ENCODE data around the gene GGN.
A peak's percentile ranks its signal among the peaks of the same experiment; 100 is the strongest.
"Not testable (repeated sequence)": the region's sequence is repeated elsewhere in the genome, so short reads cannot be mapped to it uniquely, and the experiment has no call there.

The GGN gene

GRCh38 chr19:38411041-38411712 is 23.3 kb upstream of the GGN start:
- no peak for DNase-seq

- not testable (repeated sequence) for DNase-seq
Observed at GRCh38 chr19:38410407-38410806, 22.6 kb upstream of the GGN start.

DNA sequence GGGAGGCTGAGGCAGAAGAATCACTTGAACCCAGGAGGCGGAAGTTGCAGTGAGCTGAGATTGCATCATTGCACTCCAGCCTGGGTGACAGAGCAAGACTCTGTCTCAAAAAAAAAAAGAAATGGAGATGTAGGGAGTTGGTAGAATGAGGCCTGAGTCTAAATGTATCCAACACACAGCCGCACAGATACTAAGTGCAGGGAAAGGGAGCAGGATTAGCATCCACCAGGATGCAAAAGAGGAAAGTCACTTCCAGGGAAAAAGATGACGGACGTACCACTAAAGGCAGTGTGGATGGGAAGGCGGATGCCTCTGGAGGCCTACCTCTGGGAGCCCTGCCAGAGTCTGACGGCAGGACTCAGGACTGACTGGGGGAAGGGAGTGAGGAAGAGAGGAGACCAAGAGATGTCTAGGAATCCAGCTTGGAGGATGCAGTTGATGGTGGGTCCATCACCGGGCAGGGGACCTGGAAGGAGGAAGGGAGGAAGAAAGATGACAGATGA is 21.8 kb upstream of the GGN start:
- no peak for DNase-seq

DNA sequence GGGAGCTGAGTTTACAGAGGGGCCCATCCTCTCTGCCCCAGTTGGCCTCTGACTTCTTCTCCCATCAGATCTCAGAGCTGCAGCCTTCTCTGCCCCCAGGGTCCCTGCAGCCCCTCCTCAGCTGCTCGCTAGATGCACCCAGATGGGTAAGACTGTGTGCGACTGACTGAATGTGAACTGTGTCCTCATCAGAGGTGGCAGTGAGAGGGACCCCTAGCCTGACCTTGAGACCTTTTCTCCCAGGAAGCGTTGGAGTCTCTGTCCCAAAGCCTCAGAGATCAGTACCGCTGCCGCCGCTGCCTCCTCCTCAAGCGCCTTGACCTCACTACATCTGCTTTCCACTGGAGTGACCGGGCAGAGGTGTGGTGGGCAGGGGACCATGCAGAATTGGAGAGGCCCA is 17.4 kb upstream of the GGN start:
- DNase-seq, result no peak

DNA sequence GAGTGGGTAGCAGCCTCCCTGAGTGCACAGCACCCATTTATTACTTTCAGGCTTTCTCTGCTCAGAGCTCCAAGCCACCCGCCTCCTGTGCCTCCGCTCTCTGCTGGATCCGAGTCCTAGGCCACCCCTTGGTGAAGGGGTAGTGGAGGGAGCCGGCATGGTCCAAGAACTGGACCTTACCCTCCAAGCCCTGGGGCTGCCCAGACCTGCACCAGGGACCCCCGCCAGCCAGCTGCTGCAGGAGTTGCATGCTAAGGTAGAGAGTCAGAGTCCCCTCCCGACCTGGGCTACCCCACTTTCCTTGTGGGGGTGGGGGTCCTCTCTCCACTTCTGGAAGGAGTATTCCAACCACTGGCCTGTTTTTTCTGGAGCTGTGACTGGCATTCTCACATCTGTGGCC is 17.0 kb upstream of the GGN start:
- no peak for DNase-seq

DNA sequence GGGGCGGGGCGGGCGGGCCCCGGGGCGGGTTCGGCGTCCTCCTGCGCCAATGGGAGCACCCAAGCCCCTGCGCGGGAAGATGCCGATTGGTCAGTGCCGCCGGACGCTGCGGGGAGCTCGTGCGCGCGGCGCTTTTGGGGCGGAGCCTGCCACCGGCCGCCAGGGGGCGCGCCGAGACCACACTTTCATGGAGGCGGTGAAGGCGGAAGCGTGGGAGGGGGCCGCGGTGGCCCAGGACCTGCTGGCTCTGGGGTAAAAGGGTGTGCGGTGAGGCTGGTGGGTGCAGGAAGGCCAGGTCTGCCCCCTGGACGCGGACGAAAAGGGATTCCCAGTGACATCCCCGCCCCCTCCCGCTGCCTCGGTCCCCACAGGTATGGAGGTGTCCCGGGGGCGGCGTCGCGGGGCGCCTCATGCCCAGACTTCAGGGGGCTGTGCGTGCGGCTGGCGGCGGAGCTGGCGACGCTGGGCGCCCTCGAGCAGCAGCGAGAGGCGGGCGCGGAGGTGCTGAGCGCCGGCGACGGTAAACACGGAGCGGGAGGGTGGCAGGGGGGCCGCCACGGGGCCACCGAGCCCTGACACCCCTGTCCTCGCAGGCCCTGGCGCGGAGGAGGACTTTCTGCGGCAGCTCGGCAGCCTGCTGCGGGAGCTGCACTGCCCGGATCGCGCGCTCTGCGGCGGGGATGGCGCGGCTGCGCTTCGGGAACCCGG is 15.3 kb upstream of the GGN start, which contains the start of gene FAM98C:
Gene FAM98C, plus strand, starts transcription at position 127 of the 708 bp plus-strand sequence. Its CDS starts 61 bp downstream, at position 188.
- peak; percentile 99 for DNase-seq

GRCh38 chr19:38402623-38402966 is 14.8 kb upstream of the GGN start:
- DNase-seq, result no peak

- DNase-seq, result no peak
Observed at GRCh38 chr19:38401148-38401547, 13.3 kb upstream of the GGN start.

- no peak for DNase-seq
Observed at GRCh38 chr19:38400361-38400760, 12.5 kb upstream of the GGN start.

DNA sequence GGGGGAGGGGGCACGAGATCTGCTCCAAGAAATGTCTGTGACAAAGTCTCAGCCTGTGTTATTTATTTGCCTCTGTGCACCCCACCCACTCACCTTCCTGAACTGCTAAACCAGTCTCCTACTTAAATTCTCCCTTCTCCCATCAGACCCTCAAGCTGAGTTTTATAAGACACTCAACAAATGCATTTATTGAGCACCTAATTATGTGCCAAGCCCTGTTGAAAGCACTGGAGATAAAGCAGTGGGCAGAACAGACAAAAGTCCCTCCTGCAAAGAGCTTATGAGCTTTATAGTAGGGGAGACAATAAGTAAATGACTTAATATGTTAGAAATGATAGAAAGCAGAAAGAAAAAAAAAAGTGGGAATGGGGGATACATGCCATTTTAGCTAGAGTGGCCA is 11.7 kb upstream of the GGN start:
- DNase-seq, result no peak

GRCh38 chr19:38399081-38399480 is 11.2 kb upstream of the GGN start:
- DNase-seq, result no peak

GRCh38 chr19:38395381-38396114 is 7.7 kb upstream of the GGN start:
- peak; percentile 18 for DNase-seq

GRCh38 chr19:38394488-38394887 is 6.7 kb upstream of the GGN start:
- peak; percentile 21 for DNase-seq

GRCh38 chr19:38392707-38393308 is 5.0 kb upstream of the GGN start:
- DNase-seq, result peak; percentile 57

DNA sequence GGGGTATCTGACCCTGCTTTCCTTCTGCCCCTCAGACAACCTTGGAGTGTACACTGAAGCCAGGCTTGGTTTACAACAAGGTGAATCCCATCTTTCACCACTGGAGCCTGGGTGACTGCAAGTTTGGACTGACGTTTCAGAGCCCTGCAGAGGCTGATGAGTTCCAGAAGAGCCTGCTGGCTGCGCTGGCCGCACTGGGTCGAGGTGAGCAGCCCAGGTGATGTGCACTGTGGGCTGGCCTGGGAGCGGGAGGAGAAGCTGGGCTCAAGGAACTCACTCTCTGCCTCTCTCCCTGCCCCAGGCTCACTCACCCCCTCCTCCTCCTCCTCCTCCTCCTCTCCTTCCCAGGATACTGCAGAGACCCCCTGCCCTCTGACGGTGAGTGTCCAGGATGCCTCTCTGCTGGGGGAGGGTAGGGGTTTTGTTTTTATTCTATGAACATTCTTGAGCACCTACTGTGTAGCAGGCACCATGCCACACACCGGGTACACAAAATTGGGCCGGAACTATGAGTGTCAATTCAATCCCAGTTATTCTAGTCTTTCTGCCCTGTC is 4.2 kb upstream of the GGN start:
- no peak for DNase-seq

DNA sequence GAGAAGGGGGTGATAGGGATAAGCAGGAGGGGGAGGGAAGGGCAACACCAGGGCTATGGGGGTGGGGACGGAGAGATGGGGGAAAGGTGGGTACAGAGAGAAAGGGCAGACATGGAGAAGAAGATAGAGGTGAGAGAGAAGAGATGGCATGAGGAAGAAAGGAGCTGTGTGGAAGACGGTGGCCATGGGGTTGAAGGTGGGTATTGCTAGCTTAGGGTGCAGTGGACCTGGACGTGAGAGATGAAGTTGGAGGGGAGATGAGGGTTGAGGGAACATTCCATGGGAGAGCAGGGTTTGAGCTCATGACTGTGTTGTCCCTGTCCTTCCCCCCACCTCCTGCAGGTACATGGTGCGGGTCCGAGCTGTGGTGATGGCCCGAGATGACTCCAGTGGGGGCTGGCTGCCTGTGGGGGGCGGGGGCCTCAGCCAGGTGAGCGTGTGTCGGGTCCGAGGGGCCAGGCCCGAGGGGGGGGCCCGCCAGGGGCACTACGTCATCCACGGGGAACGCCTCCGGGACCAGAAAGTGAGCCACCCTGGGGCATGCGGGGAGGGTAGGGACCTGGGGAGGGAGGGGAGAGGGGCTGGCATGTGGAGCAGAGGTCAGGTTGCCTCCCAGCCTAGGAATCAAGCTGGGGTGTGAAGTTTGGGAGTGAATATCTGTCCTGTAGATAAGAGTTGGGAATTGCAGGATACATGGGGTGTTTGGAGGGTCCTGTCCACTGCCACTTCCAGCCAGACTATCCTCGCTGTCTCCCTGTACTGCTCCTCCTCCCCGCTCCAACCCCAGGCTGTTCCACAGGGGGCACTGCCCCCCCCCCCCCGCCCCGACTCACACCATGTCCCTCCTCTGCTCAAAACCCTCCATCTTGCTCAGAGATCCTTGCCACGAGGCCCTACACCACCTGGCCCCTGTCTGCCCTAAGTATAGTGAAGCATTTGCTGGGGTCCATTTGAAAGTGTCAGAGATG is 2.4 kb upstream of the GGN start:
- no peak for DNase-seq

- peak; percentile 80 for DNase-seq
Observed at GRCh38 chr19:38389101-38389925, 1.5 kb upstream of the GGN start.

DNA sequence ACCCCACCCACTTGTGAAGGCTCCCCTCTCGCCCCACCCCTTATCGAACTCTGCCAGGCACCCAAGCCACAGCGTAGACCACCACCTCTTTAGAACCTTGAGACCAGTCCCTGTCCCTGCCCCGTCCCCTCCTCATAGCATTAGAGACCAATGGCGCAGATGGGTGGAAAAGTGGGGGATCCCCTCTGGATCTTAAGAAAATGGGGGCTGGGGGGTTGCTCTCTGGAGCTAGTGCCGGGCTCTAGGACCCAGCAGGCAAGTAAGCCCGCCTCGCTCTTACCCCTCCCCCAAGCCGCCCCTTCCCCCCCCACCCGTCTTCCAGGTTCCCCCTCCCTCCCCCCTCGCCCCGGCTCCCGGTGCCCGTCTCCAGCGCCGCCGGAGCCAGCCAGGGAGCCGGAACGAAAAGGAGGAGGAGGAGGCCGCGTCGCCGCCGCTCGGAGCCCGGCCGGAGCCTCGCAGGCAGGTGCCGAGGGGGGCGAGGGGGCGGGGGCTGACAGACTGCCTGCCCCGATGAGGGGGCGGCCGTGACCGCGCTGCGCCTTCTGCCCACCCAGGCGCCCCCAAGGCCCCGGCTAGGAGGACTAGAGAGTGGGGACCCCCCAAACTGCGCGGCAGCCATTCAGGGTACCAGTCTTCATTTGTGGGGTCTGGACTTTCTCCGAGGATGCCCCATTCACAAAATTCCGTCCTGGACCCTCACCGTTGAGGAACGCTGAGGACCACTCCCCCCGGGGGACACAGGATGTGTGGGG is 691 bp upstream of the GGN start, which contains the start of gene SPRED3:
Gene SPRED3, plus strand, starts transcription at position 349 of the 752 bp plus-strand sequence. CDS start 1,606 bp downstream, outside the sequence.
- DNase-seq, result no peak

DNA sequence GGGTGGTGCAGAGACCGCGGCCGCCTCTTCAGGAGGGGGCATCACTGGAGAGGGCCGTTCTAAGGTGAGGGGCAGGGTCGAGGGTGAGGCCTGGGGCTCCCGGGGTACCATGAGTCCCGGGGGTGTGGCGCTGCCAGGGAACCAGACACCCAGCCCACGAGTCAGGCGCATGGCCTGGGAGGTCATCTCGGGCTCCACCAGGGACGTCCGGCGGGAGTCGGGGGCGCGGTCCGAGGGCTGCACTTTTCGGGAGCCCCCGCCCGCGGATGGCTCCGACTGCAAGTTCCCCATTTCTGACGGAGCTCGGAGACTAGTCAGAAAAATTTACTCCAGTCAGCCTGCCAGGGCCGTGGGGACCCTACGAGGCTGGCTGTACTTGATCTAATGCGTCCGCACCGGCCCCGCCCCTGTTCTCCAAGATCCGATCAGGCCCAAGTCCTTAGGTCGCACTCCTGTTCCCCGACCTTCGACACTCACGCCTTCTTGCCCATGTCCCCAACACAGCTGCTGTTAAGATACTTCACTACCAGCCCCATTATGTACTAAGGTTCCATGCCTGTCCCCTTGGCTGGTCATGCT is 774 bp downstream of the GGN start:
- DNase-seq, result peak; percentile 66
